ENCODE data around the gene MTR. TPM values are rescaled to one million over a fixed set of nuclear protein-coding genes. Genes with fewer than 3 reads are reported as not detected.

The MTR gene
- total RNA-seq, 1 experiment from 2014 or later, result 27.5 TPM

- ATAC-seq (no peak), DNase-seq (ENCODE audit: low spot score) (no peak)
- Mint-ChIP-seq H3K36me3 (peaks cover 5% of the 10 kb centered on the region; the same call in 1 of the 2 replicates), H3K9me3 (peaks cover 13% of the 10 kb centered on the region), H3K27me3 (ENCODE audit: low read depth) (no peaks in the 10 kb centered on the region), H3K4me3 (no peak overlapping the region), H3K4me1 (peaks cover 37% of the 10 kb centered on the region), H3K27ac (no peak overlapping the region)
- POLR2A ChIA-PET, result no interaction called here
- TF ChIP-seq ZNF532 (CRISPR knock-in tag; IDR thresholded peaks at IDR 0.05; ENCODE audit: borderline replicate concordance) (no peak), ATF2 (CRISPR knock-in tag; IDR thresholded peaks at IDR 0.05; ENCODE audit: borderline replicate concordance, low read depth) (no peak), NFYB (CRISPR knock-in tag; conservative IDR thresholded peaks at IDR 0.05; ENCODE audit: low read depth) (no peak), PRRX2 (CRISPR knock-in tag; IDR thresholded peaks at IDR 0.05) (no peak), AFF4 (CRISPR knock-in tag; IDR thresholded peaks at IDR 0.05; ENCODE audit: borderline replicate concordance) (no peak), KAT7 (CRISPR knock-in tag; IDR thresholded peaks at IDR 0.05; ENCODE audit: borderline replicate concordance) (no peak), FOXJ3 (CRISPR knock-in tag; IDR thresholded peaks at IDR 0.05; ENCODE audit: borderline replicate concordance) (no peak), SP1 (CRISPR knock-in tag; conservative IDR thresholded peaks at IDR 0.05) (no peak), JUN (CRISPR knock-in tag; IDR thresholded peaks at IDR 0.05) (no peak), USF1 (CRISPR knock-in tag; IDR thresholded peaks at IDR 0.05) (no peak), ZNF512 (CRISPR knock-in tag; IDR thresholded peaks at IDR 0.05; ENCODE audit: borderline replicate concordance) (no peak), TEAD1 (CRISPR knock-in tag; IDR thresholded peaks at IDR 0.05) (no peak), MXD4 (CRISPR knock-in tag; IDR thresholded peaks at IDR 0.05; ENCODE audit: borderline replicate concordance) (no peak), TCF7 (CRISPR knock-in tag; IDR thresholded peaks at IDR 0.05; ENCODE audit: low read depth) (no peak), E2F1 (CRISPR knock-in tag; IDR thresholded peaks at IDR 0.05) (no peak), ZNF281 (CRISPR knock-in tag; IDR thresholded peaks at IDR 0.05) (no peak)
- CTCF ChIA-PET, result no interaction called here
Measured at GRCh38 chr1:236948381-236948780, 153.3 kb downstream of the MTR start.

Measured in WTC11 (cell line).